ENCODE data around the gene CIAO3.

- TF ChIP-seq EZH2 (IDR thresholded peaks at IDR 0.05): no peak
- TF ChIP-seq, protein P1, sequence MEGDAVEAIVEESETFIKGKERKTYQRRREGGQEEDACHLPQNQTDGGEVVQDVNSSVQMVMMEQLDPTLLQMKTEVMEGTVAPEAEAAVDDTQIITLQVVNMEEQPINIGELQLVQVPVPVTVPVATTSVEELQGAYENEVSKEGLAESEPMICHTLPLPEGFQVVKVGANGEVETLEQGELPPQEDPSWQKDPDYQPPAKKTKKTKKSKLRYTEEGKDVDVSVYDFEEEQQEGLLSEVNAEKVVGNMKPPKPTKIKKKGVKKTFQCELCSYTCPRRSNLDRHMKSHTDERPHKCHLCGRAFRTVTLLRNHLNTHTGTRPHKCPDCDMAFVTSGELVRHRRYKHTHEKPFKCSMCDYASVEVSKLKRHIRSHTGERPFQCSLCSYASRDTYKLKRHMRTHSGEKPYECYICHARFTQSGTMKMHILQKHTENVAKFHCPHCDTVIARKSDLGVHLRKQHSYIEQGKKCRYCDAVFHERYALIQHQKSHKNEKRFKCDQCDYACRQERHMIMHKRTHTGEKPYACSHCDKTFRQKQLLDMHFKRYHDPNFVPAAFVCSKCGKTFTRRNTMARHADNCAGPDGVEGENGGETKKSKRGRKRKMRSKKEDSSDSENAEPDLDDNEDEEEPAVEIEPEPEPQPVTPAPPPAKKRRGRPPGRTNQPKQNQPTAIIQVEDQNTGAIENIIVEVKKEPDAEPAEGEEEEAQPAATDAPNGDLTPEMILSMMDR (IDR thresholded peaks at IDR 0.05 in 2 of 3, conservative IDR thresholded peaks at IDR 0.05 in 1 of 3; ENCODE audit: borderline replicate concordance in 1 of 3, insufficient read depth in 1 of 3, low read depth in 2 of 3, low read length in 2 of 3): no peak
- no peak for TF ChIP-seq POLR2AphosphoS5 (IDR thresholded peaks at IDR 0.05; ENCODE audit: low read depth, low read length)
- no peak for TF ChIP-seq MAX (IDR thresholded peaks at IDR 0.05)
These were observed 17.1 kb downstream of the CIAO3 start for GRCh38 chr16:723695-724094.
